HG03139 (cell line): Measurements from ENCODE around the gene CFAP410.

Source experiments
- ATAC-seq: cut with Tn5 transposase; IDR thresholded peaks from one replicate; pipeline ENCODE4 v1.9.1; 2021; ENCODE audit not compliant: unreplicated experiment

Gene CFAP410

DNA sequence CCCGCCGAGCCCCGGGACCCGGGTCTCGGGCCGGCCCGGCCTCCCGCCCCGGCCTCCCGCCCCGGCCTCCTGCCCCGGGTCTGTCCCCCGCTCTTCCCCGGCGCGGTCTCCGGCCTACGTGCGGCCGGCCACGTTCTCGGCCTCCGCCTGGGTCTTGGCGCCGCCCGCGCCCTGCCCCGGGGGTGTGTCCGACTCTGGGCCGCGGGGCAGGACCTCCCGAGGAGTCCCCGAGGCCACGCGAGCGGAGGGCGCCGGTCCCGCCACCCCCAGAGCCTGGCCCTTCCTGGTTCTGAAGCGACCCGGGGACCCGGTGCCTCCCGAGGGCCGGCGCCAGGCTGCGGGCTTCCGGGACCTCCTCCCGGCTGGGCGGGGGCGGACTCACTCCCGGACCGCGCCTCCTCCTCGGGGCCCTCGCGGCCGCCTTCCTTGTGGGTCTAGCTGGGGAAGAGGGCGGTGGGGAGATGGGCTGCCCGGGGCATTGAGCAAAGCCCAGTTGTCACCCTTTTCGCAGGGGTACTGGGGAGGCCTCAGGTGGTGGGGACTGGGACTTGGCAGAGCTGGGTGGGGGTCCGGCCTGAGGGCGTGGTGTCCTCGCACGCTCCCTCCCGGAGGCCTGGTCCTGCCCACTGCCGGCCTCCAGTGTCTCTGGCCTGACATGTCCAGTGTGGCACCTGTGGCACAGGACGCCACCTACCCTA lies 38.8 kb downstream of the CFAP410 start:
- ATAC-seq = peak; percentile 17

DNA sequence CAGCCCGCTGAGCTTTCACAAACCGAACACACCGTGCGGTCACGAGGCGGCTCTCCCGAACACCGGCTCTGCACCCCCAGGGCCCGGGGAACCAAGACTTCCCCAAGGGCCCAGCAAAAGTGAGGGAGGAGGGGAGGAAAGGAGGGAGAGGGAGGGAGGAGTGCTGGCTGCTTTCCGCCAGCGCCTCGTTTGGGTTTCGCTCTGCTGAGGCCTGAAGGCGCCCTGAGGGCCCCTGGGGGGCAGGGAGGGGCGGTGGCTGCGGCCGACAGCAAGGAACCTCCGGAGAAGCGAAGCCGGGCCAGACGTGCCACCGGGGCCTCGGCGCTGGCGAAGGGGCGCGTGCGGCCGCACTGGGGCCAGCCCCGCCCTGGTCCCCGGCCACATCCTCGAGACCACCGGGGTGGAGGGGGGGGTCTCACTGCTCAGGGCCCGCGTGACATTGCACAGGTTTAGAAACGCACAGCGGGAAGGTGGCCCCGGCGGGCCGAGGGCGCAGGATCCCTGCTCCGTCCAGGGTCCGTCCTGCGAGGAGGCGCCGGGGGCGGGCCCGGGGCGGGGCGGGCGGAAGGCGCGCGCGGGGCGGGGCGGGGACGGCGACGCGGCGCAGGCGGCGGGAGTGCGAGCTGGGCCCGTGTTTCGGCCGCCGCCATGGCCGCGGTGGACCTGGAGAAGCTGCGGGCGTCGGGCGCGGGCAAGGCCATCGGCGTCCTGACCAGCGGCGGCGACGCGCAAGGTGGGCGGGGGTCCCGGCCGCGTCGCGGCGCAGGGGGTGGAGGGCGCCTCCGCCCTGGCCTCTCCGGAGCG lies 39.5 kb downstream of the CFAP410 start, which contains the start of gene PFKL:
TSS of gene PFKL (plus strand) at position 596 of the 804 bp plus-strand sequence. CDS start at position 649, 53 bp downstream.
- ATAC-seq = peak; percentile 38

DNA sequence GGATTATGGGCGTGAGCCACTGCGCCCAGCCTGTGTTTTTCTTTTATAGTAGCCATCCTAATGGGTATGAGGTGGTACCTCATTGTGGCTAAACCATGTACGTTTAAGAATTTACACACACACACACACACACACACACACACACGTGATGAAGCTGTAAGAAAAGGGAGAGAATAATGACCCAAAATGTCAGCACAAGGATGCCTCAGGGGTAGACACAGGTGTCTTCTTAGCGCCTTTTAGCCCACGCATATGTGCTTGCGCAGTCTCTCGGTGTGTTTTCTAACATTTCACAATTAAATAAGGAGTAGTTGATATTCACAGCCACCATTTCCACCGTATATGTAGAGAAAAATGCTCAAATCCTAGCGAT lies 40.1 kb downstream of the CFAP410 start:
- ATAC-seq = no peak

DNA sequence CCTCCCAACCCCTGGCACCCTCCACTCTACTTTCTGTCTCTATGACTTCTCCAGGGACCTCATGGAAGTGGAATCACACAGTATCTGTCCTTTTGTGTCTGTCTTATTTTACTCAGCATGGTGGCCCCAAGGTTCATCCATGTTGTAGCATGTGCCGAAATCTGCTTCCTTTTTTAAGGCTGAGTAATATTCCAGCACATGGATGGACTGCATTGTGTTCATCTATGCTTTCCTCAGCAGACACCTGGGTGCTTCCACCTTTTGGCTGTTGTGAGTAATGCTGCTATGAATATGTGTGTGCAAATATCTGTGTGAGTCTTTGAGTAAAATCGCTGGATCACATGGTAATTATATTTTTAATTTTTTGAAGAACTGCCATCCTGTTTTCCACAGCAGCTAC lies 40.9 kb downstream of the CFAP410 start:
- ATAC-seq = no peak

DNA sequence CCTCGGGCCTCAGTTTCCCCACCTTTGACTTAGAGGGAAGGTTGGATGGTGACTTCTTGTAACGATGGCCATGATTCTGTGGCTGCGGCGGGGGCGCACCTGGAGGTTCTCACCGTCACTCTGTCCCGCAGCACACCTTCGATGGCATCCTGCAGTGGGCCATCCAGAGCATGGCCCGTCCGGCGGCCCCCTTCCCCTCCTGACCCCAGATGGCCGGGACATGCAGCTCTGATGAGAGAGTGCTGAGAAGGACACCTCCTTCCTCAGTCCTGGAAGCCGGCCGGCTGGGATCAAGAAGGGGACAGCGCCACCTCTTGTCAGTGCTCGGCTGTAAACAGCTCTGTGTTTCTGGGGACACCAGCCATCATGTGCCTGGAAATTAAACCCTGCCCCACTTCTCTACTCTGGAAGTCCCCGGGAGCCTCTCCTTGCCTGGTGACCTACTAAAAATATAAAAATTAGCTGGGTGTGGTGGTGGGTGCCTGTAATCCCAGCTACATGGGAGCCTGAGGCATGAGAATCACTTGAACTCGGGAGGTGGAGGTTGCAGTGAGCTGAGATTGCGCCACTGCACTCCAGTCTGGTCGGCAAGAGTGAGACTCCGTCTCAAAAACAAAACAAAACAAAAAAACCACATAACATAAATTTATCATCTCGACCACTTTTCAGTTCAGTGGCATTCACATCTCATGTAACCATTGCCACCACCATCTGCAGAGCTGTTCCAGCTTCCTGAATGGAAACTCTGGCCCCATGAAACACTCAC lies 41.5 kb downstream of the CFAP410 start:
- no peak for ATAC-seq

DNA sequence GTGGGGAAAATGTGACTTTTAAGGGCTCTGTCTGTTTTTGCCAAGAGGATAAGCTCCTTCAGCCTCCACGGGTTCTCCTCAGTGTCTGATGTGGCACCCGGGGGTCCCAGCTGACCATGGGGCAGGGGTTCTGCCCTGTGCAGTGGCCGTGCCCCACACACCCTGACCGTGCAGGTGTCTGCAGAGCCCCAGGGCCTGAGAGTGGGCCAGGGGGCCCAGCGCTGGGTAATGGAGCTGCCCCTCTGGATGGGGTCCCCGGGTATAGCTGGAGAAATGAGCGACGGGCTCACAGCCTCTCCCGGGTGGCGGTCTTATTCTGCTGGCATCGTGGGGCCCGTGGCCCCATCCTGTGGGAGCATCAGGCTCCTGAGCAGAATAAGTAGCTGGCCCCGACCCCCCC lies 42.3 kb downstream of the CFAP410 start:
- ATAC-seq = no peak

DNA sequence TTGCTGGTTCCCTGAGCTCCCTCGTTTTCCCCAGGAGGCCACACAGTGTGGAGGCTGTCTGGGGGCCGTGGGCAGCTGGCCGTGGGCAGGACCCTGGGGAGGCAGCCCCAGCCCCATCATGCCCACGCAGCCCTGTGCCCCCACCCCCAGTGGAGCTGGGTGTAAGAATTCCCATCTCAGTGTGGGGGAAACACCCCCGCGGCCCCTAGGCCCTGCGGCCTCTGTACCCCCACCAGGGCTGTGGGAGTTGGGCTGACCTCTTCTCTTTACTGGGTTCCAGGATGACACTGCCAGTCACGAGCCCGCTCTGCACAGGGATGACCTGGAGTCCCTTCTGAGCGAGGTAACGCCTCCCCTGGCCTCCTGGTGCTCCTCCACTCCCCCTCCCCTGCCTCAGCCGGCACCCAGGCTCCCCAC lies 43.1 kb downstream of the CFAP410 start:
- ATAC-seq = no peak

DNA sequence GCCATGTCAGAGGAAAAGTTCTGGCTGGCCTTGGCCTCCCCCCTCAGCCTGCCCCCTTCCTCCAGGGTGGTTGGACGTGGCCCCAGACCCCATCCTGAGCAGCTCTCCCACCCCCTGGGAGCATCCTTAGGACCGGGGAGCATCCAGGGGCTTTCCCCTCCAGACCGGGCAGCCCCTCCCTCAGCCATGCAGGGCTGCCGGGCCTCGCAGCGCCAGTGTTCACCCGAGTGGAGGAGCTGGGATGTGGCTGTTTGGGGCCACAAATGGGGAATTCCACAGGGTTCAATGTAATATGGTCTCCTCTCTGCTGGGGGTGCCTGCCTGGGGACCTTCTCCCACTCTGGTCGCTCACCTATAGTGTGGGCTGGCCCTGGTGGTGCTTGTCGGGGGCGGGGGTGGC lies 43.5 kb downstream of the CFAP410 start:
- no peak for ATAC-seq

DNA sequence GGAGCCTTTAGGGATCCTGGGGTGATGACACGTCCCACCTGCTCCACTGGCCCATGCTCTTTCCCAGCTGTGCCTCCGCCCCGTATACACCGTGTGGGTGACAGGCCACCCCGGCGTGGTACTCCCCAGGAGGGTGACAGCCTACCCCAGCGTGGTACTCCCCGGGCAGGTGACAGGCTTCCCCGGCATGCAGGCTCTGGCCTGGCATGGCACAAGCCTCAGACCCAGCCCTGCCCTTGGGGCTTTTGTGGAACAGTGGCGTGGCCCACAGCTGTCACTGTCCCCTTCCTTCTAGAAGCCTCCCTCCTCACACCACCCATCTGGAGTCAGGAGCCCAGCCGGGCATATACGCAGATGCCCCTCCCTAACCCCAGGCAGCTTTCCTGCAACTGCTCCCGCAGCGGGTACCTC lies 44.0 kb downstream of the CFAP410 start:
- no peak for ATAC-seq

DNA sequence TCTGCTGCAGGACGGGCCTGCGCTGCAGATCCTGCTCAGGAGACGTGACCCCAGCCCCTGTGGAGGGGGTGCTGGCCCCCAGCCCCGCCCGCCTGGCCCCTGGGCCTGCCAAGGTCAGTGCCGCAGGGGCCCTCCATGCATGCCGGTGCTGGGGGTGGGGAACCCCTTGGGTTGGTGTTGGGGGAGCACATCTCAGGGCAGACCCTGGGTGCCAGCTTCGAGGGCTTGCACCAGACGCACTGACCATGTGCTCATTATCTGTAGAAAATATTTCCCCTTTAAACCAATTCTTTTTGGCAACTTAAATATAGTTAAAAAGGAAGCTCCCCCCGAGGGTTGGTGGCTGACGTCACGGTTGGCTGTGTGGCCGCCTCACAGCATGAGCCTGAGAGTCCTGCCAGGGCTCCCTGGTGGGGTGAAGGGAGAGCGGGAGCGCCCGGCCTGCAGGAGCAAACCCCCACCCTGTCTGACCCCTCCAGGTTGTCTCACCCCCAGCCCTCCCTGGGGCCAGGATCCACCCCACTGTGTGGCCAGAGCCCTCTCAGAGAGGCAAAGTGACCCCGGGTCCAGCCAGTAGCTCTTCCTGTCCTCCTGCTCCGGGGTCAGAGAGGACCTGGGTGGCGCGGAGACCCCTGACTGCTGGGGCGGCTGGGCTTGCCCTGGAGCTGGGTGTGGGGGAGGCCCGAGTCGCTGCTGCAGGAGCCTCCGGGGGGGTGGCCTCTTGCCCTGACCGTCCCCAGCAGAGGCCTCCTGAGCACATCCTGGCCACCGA lies 44.6 kb downstream of the CFAP410 start:
- no peak for ATAC-seq

DNA sequence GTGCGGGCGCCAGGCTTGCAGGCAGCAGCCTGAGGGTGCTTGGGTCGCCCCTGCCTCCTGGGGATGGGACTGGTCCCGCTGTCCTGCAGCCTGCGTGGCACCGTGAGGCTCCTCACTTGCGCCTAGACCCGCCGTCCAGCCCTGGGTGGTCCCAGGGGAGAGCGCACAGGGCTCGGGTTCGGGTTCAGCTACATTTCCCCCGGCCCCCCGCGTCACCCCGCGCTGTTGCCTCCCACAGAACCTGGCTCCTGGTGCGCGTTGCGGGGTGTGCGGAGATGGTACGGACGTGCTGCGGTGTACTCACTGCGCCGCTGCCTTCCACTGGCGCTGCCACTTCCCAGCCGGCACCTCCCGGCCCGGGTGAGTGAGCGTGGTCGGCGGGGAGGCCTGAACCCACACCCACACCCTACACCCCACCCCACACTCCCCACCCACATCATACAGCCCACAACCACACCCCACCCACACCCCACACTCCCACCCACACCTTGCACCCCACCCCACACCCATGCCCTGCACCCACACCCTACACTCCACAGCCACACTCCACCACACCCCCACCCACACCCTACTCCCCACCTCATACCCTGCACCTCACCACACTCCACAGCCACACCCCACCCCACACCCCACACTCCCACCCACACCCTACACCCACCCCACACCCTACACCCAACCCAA lies 45.5 kb downstream of the CFAP410 start:
- ATAC-seq = no peak

DNA sequence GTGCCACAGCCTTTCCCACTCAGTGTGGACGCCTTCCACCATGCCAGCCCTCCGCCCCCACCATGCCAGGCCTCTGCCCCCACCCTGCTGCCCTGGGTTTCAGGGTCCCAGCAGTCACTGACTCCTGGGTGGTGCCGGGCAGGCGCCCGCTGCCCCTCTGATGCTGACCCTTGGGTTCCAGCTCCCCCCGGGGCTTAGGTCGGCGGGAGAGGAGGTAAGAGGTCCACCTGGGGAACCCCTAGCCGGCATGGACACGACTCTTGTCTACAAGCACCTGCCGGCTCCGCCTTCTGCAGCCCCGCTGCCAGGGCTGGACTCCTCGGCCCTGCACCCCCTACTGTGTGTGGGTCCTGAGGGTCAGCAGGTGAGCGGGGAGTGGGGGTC lies 46.4 kb downstream of the CFAP410 start:
- no peak for ATAC-seq

DNA sequence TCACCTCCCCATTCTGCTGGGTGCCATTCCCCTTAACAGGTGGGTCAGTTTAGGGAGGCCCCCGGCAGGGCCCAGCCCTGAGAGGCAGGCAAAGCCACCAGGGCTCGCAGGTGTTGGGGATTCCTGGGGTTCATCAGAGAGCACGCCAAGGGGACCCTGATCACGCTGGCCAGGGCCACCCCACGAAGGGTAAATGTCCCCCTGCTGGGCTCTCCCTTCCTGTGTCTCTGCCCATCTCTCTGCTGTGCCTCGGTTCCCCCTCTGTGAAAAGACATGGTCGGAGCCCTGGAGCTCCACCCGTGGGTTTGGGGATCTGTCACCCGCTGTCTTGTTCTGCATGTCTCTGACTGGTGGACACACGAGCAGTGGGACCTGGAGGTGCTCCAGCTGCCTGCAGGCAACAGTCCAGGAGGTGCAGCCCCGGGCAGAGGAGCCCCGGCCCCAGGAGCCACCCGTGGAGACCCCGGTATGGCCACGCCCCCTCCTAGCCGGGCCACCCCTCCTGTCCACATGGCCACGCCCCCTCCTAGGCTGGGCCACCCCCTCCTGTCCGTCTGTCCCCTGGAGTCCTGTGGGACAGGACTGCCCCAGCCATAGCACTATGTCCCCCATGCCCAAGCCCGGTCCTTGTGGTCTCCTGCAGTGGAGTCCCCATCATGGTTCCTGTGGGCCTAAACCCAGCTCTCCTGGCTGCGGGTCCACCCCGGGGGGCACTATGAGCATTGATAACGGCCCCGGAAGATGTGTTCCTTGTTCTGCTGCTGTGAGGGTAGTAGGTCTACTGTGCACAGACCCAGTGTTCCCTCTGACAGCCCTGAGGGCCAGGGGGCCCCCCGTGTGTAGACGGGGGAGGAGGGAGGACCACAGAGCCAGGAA lies 47.0 kb downstream of the CFAP410 start:
- no peak for ATAC-seq

DNA sequence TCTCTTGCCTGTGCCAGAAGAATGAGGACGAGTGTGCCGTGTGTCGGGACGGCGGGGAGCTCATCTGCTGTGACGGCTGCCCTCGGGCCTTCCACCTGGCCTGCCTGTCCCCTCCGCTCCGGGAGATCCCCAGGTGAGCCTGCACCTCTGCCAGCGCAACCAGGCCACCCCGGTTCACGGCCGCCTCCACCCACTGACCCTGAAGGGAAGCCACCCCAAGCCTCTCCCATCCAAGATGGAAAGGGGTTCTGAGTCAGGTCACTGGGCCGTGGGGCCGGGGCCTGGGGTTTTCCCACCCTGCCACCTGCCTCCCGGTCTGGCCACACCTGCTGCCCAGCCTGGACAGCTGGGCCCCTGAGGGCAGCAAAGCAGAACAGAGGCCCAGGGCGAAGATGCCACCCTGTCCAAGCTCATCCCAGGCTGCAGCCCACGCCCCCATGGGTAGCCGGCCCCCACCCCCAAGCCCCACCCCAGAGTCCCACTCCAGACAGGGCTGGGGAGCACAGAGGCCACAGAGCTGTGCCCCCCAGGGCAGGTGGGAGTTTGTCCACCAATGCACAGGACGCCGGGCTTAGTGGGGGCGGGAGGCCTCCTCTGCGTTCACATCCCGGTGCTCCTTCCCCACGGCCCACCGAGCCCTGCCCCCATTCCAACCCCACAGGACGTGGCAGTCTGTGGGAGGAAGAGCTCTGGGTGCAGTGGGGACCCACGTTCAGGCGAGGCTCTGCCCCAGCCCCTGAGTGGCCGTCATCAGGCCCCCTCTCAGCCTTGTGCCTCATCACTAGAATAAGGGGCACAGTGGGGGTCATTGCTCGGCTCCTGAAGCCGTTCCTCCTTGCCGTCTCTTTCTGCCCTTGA lies 47.9 kb downstream of the CFAP410 start:
- ATAC-seq = no peak

DNA sequence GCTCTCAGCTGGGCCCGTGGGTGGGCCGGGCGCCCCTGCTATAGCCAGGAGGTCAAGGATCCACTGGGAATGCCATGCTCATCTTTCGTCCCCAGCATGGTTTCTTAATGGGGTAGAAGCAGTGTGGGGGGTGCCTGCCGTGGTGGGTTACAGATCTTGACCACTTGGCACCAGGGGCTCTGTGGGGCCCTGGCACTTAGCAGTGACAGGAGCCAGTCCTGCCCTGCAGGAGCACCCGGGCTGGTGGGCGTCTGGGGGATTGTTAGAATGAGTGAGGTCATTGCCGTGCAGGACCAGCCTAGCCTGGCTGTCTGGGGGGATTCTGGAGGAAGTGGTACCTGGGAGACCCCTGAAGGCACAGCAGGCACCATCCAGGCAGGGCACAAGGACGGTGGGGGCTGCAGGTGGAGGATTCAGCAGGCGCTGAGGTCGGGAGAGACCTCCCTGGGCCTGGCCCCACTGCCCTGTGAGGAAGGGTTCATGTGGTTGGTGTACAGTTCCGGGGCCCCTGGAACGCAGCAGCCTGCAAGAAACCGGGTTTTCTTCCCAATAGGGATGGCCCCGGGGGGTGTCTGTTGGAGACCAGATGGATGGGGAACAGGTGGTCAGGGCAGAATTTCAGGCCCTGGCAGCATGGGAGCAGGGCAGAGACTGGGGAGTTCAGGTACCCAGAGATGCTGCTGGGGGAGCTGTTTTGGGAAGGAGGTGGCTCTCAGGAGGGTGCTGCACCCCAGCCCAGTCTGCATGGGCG lies 48.7 kb downstream of the CFAP410 start:
- no peak for ATAC-seq

DNA sequence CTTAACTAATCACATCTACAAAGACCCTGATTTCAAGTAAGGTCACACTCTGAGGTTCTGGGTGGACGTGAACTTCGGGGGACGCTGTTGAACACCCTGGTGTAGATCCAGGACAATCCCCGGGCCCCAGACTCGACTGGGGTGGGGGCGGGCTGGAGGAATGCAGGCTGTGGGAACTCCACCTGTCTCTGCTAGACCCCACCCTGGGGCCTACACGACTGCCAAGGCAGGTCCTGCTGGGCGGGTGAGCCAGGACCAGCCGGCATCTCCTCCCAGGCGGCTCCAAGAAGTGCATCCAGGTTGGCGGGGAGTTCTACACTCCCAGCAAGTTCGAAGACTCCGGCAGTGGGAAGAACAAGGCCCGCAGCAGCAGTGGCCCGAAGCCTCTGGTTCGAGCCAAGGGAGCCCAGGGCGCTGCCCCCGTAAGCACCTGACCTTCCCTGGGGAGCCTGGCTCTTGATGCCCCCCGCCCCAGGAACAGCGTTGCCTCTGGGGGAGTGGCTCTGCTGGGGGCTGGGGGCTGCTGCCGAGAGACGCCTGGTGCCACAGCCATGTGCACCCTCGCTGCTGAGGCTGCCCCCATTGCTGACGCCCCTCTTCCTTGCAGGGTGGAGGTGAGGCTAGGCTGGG lies 49.7 kb downstream of the CFAP410 start:
- no peak for ATAC-seq
